GM19324 (cell line): ENCODE data around the gene TDRD7.
A peak's percentile ranks its signal among the peaks of the same experiment; 100 is the strongest.

Experiments used
- ATAC-seq: cut with Tn5 transposase; IDR thresholded peaks from one replicate; pipeline ENCODE4 v1.9.1; 2021; ENCODE audit warnings: mild to moderate bottlenecking, moderate library complexity; ENCODE audit not compliant: unreplicated experiment, low FRiP score

Gene TDRD7

GRCh38 chr9:97411789-97412625 is at the start of gene TDRD7:
TSS of gene TDRD7 (plus strand) at chr9:97412096. CDS start at chr9:97428466, 16,370 bp downstream.
- ATAC-seq: peak; percentile 90

GRCh38 chr9:97362777-97363545 is 48.9 kb upstream of the TDRD7 start:
- ATAC-seq: no peak

GRCh38 chr9:97363661-97364299 is 48.1 kb upstream of the TDRD7 start:
- no peak for ATAC-seq

GRCh38 chr9:97364769-97365490 is 47.0 kb upstream of the TDRD7 start:
- no peak for ATAC-seq

GRCh38 chr9:97365634-97366033 is 46.3 kb upstream of the TDRD7 start:
- no peak for ATAC-seq

- no peak for ATAC-seq
Observed at GRCh38 chr9:97366476-97366875, 45.4 kb upstream of the TDRD7 start.

- no peak for ATAC-seq
Observed at GRCh38 chr9:97366889-97367288, 45.0 kb upstream of the TDRD7 start.

GRCh38 chr9:97367729-97368128 is 44.2 kb upstream of the TDRD7 start:
- no peak for ATAC-seq

GRCh38 chr9:97368964-97369363 is 42.9 kb upstream of the TDRD7 start:
- no peak for ATAC-seq

- no peak for ATAC-seq
Observed at GRCh38 chr9:97372580-97372979, 39.3 kb upstream of the TDRD7 start.

GRCh38 chr9:97373331-97373730 is 38.6 kb upstream of the TDRD7 start:
- no peak for ATAC-seq

- no peak for ATAC-seq
Observed at GRCh38 chr9:97374811-97375210, 37.1 kb upstream of the TDRD7 start.

- ATAC-seq: no peak
Observed at GRCh38 chr9:97376902-97377301, 35.0 kb upstream of the TDRD7 start.

- ATAC-seq: no peak
Observed at GRCh38 chr9:97382099-97382718, 29.7 kb upstream of the TDRD7 start.

GRCh38 chr9:97384406-97385262 is 27.3 kb upstream of the TDRD7 start:
- ATAC-seq: no peak

- ATAC-seq: no peak
Observed at GRCh38 chr9:97385626-97386264, 26.2 kb upstream of the TDRD7 start.

GRCh38 chr9:97386265-97386633 is 25.6 kb upstream of the TDRD7 start:
- ATAC-seq: no peak

GRCh38 chr9:97386733-97387503 is 25.0 kb upstream of the TDRD7 start:
- no peak for ATAC-seq
